ENCODE results near the gene NKX1-1. TPM values are rescaled to one million over a fixed set of nuclear protein-coding genes. Genes with fewer than 3 reads are reported as not detected.

NKX1-1 gene
- total and polyA plus RNA-seq, 3 donors from 2014 or later, result 0.47 to 1.5 (median 0.70) TPM

- TF ChIP-seq POLR2A (IDR thresholded peaks at IDR 0.05) (no peak), CTCF (IDR thresholded peaks at IDR 0.05) (no peak)
- H3K27me3 ChIP-seq, result no peaks in the 10 kb centered on the region
- H3K27ac ChIP-seq, result no peak overlapping the region
- H3K9me3 ChIP-seq, result no peaks in the 10 kb centered on the region
- intact Hi-C loops (cut with DNase I; ENCODE audit: low total_unique reads), result no loop called here
- 33 to 41% methylated on average over 6 to 49 of the region's 75 CpGs for WGBS, 2 donors
- DNase-seq, result peak; percentile 15
- no peaks in the 10 kb centered on the region for H3K36me3 ChIP-seq (ENCODE audit: low read depth, missing control alignments)
- H3K4me3 ChIP-seq, result peak overlapping the region in 1 of 2 donors; percentile 29
- H3K4me1 ChIP-seq, result no peaks in the 10 kb centered on the region
Measured at GRCh38 chr4:1414831-1415680, 8.8 kb upstream of the NKX1-1 start.

DNA sequence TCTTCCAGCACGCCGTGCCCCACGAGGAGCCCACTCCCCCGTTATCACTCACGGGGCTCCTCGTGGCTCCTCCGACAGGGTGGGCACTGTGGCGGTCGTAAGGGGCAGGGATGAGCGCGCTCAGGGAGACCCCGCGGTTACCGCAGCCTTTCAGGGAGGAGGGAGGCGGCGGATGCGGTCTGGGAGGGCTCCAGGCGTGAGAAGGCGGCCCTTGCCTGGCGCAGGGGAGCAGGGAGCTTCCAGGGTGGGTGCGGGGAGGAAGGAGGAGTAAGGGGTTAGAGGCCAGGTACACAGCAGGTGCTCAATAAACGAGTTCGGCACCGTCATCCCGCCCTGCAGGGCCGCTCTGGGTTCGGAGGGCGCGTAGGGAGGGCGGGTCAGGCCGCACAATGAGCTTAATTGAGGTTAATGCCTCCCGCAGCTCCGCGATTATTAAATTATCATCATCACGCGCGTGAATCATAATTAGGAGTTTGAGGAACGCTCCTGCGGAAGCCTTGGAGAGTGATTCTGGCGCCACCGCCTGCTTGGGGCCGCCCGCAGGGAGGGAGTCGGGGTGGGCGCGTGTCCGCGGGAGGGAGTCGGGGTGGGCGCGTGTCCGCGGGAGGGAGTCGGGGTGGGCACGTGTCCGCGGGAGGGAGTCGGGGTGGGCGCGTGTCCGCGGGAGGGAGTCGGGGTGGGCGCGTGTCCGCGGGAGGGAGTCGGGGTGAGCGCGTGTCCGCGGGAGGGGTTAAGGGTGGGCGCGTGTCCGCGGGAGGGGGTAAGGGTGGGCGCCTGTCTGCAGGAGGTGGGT, 7.6 kb upstream of the NKX1-1 start:
- Histone ChIP-seq H3K4me3 (no peak overlapping the region), H3K9me3 (no peaks in the 10 kb centered on the region), H3K27me3 (no peaks in the 10 kb centered on the region), H3K36me3 (ENCODE audit: low read depth, missing control alignments) (no peaks in the 10 kb centered on the region), H3K27ac (no peak overlapping the region), H3K4me1 (no peaks in the 10 kb centered on the region)
- DNase-seq, result peak; percentile 10
- TF ChIP-seq POLR2A (IDR thresholded peaks at IDR 0.05), result no peak
- TF ChIP-seq CTCF (IDR thresholded peaks at IDR 0.05), result no peak
- WGBS, 2 donors, result 13 to 35% methylated on average over 12 to 45 of the region's 77 CpGs
- intact Hi-C loops (cut with DNase I; ENCODE audit: low total_unique reads), result no loop called here

DNA sequence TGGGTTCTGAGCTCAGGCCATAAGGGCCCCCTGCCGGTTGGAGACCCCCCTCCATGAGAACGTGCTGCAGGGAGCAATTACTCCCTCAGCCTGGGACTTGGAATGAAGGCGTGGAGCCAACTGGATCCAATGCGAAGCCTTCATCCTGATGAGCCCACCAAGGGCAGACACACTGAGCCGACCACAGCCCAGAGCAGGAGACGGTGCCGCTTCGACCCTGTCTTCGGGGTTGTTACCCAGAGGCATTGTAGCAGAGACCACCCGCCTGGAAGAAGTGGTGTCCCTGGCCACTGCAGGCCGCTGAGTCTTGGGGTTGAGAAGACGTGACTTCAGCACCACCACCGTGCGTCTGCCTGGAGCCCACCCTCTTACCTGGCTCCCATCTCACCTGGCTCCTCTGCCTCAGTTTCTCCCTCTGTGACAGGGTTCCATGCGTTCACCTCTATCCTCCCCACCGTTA, 7.0 kb upstream of the NKX1-1 start:
- no peaks in the 10 kb centered on the region for H3K36me3 ChIP-seq (ENCODE audit: low read depth, missing control alignments)
- H3K27me3 ChIP-seq, result no peaks in the 10 kb centered on the region
- no peaks in the 10 kb centered on the region for H3K4me1 ChIP-seq
- intact Hi-C loops (cut with DNase I; ENCODE audit: low total_unique reads), result no loop called here
- no peak overlapping the region for H3K27ac ChIP-seq
- no peaks in the 10 kb centered on the region for H3K9me3 ChIP-seq
- TF ChIP-seq POLR2A (IDR thresholded peaks at IDR 0.05) (no peak), CTCF (IDR thresholded peaks at IDR 0.05) (no peak)
- DNase-seq, result no peak
- WGBS, 2 donors, result 51 to 52% methylated on average over 13 to 16 of the region's 16 CpGs
- H3K4me3 ChIP-seq, result no peak overlapping the region

DNA sequence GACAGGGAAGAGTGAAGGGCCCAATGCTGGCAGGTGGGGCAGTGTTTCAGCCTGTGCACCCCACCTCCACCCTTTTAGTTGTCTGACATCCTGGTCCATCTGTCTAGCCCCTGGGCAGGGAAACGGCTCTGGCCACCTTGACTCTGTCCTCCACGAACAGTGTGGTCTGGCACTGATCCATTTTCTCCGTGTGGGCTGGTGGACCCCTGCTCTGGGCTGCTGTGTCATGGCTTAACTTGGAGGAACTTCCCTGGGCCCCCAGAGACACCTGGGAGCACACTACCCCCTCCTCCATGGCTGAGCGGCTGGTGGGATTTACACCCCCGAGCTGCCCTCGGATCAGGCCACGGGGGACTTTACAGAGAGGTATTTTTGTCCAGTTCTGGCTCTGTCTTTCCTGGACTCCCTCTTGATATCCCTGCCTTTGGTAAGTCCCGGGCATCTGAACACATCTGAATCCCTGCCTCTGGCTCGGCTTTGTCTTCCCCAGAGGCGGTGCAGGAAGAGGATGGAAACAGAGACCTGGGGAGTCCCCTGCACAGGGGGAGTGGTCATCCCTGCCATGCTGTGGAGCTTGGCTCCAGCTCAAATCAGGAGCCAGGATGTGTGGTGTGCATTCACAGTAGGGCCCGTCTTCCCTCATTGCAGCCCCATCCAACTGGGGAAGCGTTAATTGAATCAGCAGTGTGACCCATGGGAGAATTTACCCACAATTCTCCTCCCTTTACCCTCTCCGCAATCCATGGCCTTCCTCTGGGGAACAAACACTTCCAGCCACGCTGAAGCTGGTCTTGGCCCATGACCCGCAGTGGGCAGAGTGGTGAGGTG, 6.3 kb upstream of the NKX1-1 start:
- Histone ChIP-seq H3K9me3 (no peaks in the 10 kb centered on the region), H3K4me1 (no peaks in the 10 kb centered on the region), H3K4me3 (no peak overlapping the region), H3K27ac (no peak overlapping the region), H3K27me3 (no peaks in the 10 kb centered on the region), H3K36me3 (ENCODE audit: low read depth, missing control alignments) (no peaks in the 10 kb centered on the region)
- TF ChIP-seq POLR2A (IDR thresholded peaks at IDR 0.05), result no peak
- TF ChIP-seq CTCF (IDR thresholded peaks at IDR 0.05), result no peak
- no peak for DNase-seq
- WGBS, 2 donors, result 60 to 61% methylated on average over 7 to 15 of the region's 15 CpGs
- intact Hi-C loops (cut with DNase I; ENCODE audit: low total_unique reads), result no loop called here

Data from testis (tissue), 3 donors.